GM12878 (cell line): ENCODE measurements around the gene STX8. TPM values are rescaled to one million over a fixed set of nuclear protein-coding genes. Genes with fewer than 3 reads are reported as not detected.

Experiments
- ATAC-seq: fragments of 200-7000 bp; cut with Tn5 transposase; 3 replicates; pipeline ENCODE4 v1.9.1; 2020; ENCODE audit warnings: mild to moderate bottlenecking, moderate library complexity
- BruUV-seq: library from RNA; stranded (reverse); fragments of 400-500 nt; replicated peaks from 2 replicates; lab custom pipeline; 2021; lab: Mats Ljungman, UMichigan
- CTCF ChIA-PET: fragments of 300-600 bp; sonication (Branson Sonifier 250); formaldehyde crosslinking; extraction: SDS; loops from one replicate; lab custom pipeline; 2021; ENCODE audit warnings: inconsistent platforms; lab: Yijun Ruan, JAX
- POLR2A ChIA-PET: fragments of 350-600 bp; formaldehyde crosslinking; extraction: SDS; loops from one replicate; lab custom pipeline; 2021; ENCODE audit warnings: inconsistent platforms; lab: Charles Lee
- RAD21 ChIA-PET: fragments of 300-600 bp; sonication (Branson Sonifier 250); formaldehyde crosslinking; loops from one replicate; lab custom pipeline; 2023; ENCODE audit warnings: antibody characterized with exemption; ENCODE audit not compliant: unreplicated experiment; lab: Charles Lee
- SMC1A ChIA-PET: fragments of 300-600 bp; sonication (Branson Sonifier 250); formaldehyde crosslinking; loops from one replicate; lab custom pipeline; 2023; ENCODE audit not compliant: unreplicated experiment, uncharacterized antibody; lab: Charles Lee
- DNase-seq: peaks from one replicate; pipeline ENCODE4 v3.0.0-alpha.2; 2011; ENCODE audit warnings: low read depth, low spot score
- FAIRE-seq: peaks from 3 replicates; lab custom pipeline; 2011; peaks lifted over from hg19 to GRCh38; lab: Jason Lieb, UNC
- H2AFZ ChIP-seq: 2 replicates; pipeline ENCODE4 v1.6.0; 2011; ENCODE audit warnings: low read depth, low read length, control low read depth; ENCODE audit not compliant: control insufficient read depth
- H3K27ac ChIP-seq: 2 replicates; pipeline ENCODE4 v1.5.1; 2011; ENCODE audit warnings: control low read depth; ENCODE audit not compliant: control insufficient read depth, insufficient read depth
- H3K27me3 ChIP-seq, 2 experiments: replicated peaks in 1 of 2; 2 replicates each; pipeline versions ENCODE4 v1.6.0 to v1.6.1; 2011; ENCODE audit warnings: low read length in 1 of 2; ENCODE audit not compliant: control insufficient read depth in 2 of 2, insufficient read depth in 2 of 2
- H3K36me3 ChIP-seq, 2 experiments: 2 replicates each; pipeline ENCODE4 v1.5.1; 2011; ENCODE audit warnings: low read length in 1 of 2; ENCODE audit not compliant: control insufficient read depth in 2 of 2, insufficient read depth in 2 of 2
- H3K4me1 ChIP-seq: 2 replicates; pipeline ENCODE4 v1.6.1; 2011; ENCODE audit warnings: mild to moderate bottlenecking, low read length, moderate library complexity, mixed read lengths; ENCODE audit not compliant: control insufficient read depth, insufficient read depth
- H3K4me2 ChIP-seq: 2 replicates; pipeline ENCODE4 v1.6.0; 2011; ENCODE audit warnings: control low read depth; ENCODE audit not compliant: control insufficient read depth, insufficient read depth
- H3K4me3 ChIP-seq: fragments of 200-600 bp; sonication (generic); 2 replicates; pipeline ENCODE4 v1.5.1; 2016
- H3K79me2 ChIP-seq: 2 replicates; pipeline ENCODE4 v1.6.0; 2011; ENCODE audit warnings: low read length; ENCODE audit not compliant: control insufficient read depth, insufficient read depth
- H3K9ac ChIP-seq: 2 replicates; pipeline ENCODE4 v1.8.0; 2011; ENCODE audit warnings: low read length, control low read depth, mixed read lengths; ENCODE audit not compliant: control insufficient read depth, insufficient read depth
- H3K9me3 ChIP-seq: replicated peaks from 3 replicates; pipeline ENCODE4 v1.5.1; 2011; ENCODE audit warnings: mild to moderate bottlenecking, low read length; ENCODE audit not compliant: control insufficient read depth, insufficient read depth
- H4K20me1 ChIP-seq: 2 replicates; pipeline ENCODE4 v1.6.0; 2011; ENCODE audit not compliant: control insufficient read depth, insufficient read depth
- BACH1 ChIP-seq: fragments of 450-650 bp; IDR thresholded peaks from 2 replicates; pipeline ENCODE4 v1.6.1; 2017; ENCODE audit warnings: mild to moderate bottlenecking, borderline replicate concordance
- FOS ChIP-seq: IDR thresholded peaks from 3 replicates; pipeline ENCODE4 v1.6.1; 2011; ENCODE audit warnings: borderline replicate concordance; ENCODE audit not compliant: insufficient read length; ENCODE audit errors: extremely low read depth
- IKZF1 ChIP-seq: fragments of 450-650 bp; conservative IDR thresholded peaks from 2 replicates; pipeline ENCODE4 v1.6.1; 2017; ENCODE audit warnings: antibody characterized with exemption, mild to moderate bottlenecking
- KAT2A ChIP-seq: conservative IDR thresholded peaks from 2 replicates; pipeline ENCODE4 v1.6.1; 2011; ENCODE audit warnings: low read depth, low read length; ENCODE audit not compliant: control insufficient read depth
- KDM1A ChIP-seq: fragments of 200-600 bp; sonication (generic); IDR thresholded peaks from 2 replicates; pipeline ENCODE4 v1.6.1; 2016; ENCODE audit warnings: borderline replicate concordance
- MTA2 ChIP-seq: fragments of 450-650 bp; IDR thresholded peaks from 2 replicates; pipeline ENCODE4 v1.6.1; 2016; ENCODE audit warnings: low read depth, mild to moderate bottlenecking, moderate library complexity
- MTA3 ChIP-seq: IDR thresholded peaks from 2 replicates; pipeline ENCODE4 v1.6.1; 2012; ENCODE audit warnings: low read length, inconsistent platforms, borderline replicate concordance
- NR2F1 ChIP-seq: fragments of 450-650 bp; conservative IDR thresholded peaks from 2 replicates; pipeline ENCODE4 v1.6.1; 2017; ENCODE audit warnings: mild to moderate bottlenecking
- NRF1 ChIP-seq: conservative IDR thresholded peaks from 2 replicates; pipeline ENCODE4 v1.6.1; 2011; ENCODE audit warnings: mild to moderate bottlenecking, low read depth, low read length, improper control_type of control experiment
- SIX5 ChIP-seq: IDR thresholded peaks from 2 replicates; pipeline ENCODE4 v1.6.1; 2011; ENCODE audit warnings: mild to moderate bottlenecking, low read depth, low read length, moderate library complexity; ENCODE audit not compliant: severe bottlenecking
- SPI1 ChIP-seq: IDR thresholded peaks from 2 replicates; pipeline ENCODE4 v1.6.1; 2011; ENCODE audit warnings: low read depth, mild to moderate bottlenecking, low read length, moderate library complexity, borderline replicate concordance; ENCODE audit not compliant: insufficient read depth
- SREBF1 ChIP-seq: IDR thresholded peaks from 2 replicates; pipeline ENCODE4 v1.6.1; 2012; ENCODE audit warnings: mild to moderate bottlenecking, low read length
- TAF1 ChIP-seq: IDR thresholded peaks from 2 replicates; pipeline ENCODE4 v1.6.1; 2011; ENCODE audit warnings: mild to moderate bottlenecking, low read depth, low read length, borderline replicate concordance
- TCF7 ChIP-seq: IDR thresholded peaks from 2 replicates; pipeline ENCODE4 v1.6.1; 2014; ENCODE audit warnings: antibody characterized with exemption, borderline replicate concordance
- WRNIP1 ChIP-seq: IDR thresholded peaks from 2 replicates; pipeline ENCODE4 v1.6.1; 2011; ENCODE audit warnings: low read depth, low read length, improper control_type of control experiment, borderline replicate concordance
- ZNF622 ChIP-seq: fragments of 450-650 bp; IDR thresholded peaks from 2 replicates; pipeline ENCODE4 v1.6.1; 2017; ENCODE audit warnings: mild to moderate bottlenecking, inconsistent platforms
- WGBS: methylation state at CpG from one replicate; pipeline ENCODE4 v1.1.6; 2016; ENCODE audit warnings: low lambda C conversion rate; ENCODE audit not compliant: insufficient replicate concordance, insufficient coverage; ENCODE audit errors: missing lambda C conversion rate; 5-methylcytosine and 5-hydroxymethylcytosine counted together
- in situ Hi-C: fragments of 300-500 bp; cut with MboI; formaldehyde crosslinking; loops from 9 replicates; pipeline ENCODE4 v1.14.3; 2018; ENCODE audit warnings: mixed read lengths
- intact Hi-C: fragments of 100-400 bp; cut with micrococcal nuclease; formaldehyde crosslinking; loops from one replicate; pipeline ENCODE4 v1.14.2; 2022; ENCODE audit not compliant: unreplicated experiment
- polyA plus RNA-seq, 11 experiments: library from polyadenylated mRNA; depleted of rRNA in 4 of 11; unstranded in 6 of 11; stranded (reverse) in 5 of 11; fragments of >200 nt; fragmentation: Nextera tagmentation in 4 of 11; fragmentation: Illumina TruSeq in 1 of 11; extraction: Ambion mirVana in 4 of 11; extraction: Trizol in 1 of 11; gene quantifications; 1 replicate in 1 of 11; 2 replicates in 10 of 11; pipeline versions ENCODE4 v1.2.1 to v1.2.3, GENCODE V29; 2011 to 2016; ENCODE audit warnings: inconsistent platforms in 2 of 11, missing spikeins in 2 of 11, low read depth in 1 of 11
- total RNA-seq, 4 experiments: library from RNA; depleted of rRNA in 3 of 4; stranded (reverse); fragments of >200 nt in 3 of 4; fragmentation: Illumina TruSeq in 1 of 4; extraction: Trizol in 1 of 4; gene quantifications; 2 replicates each; pipeline versions ENCODE4 v1.2.1 to v1.2.3, GENCODE V29; 2013 to 2021
- TF ChIP-seq, protein P1 (sequence below): fragments of 450-650 bp; IDR thresholded peaks from 2 replicates; pipeline ENCODE4 v1.6.1; 2016; ENCODE audit warnings: mild to moderate bottlenecking

The STX8 gene
- total and polyA plus RNA-seq, 10 of the 15 experiments (the other 5 are each of a cell fraction or from before 2014, with no cell fraction given) = 47.9 to 151 (median 72.9) TPM

DNA sequence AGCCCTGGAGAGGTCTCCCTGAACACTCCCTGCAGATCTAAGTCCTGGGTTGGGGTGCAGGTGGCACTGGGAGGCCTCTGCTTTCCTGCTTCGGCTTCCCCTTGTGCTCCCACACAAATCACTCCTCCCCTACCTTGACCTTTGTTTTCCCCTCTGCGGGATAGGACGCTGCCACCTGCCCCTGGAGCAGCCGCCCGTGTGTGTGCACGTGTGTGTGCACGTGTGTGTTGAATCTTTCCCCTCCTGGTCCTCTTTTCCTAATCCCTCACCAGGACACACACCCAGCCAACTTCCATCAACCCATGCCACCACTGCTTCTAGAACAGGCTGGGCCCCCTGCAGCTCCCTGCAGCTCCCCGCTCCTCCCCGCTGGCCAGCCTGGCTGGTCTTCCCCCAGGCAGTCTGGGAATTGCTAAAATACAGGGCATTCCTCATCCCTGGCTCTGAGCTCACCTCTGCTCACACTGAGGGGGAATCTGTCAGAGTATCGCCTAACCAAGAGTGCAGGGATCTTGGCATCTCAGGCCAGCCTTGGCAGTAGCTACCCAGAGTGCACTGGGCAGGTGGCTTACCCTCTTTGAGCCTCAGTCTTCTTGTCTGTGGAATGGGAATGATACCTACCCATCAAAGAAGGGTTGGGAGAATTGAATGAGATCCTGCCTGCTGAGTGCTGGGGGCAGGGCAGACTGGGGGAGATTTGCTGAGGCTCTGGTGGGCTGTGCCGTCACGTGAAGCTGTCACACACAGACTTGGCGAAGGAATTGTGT lies 355.8 kb downstream of the STX8 start:
- DNase-seq = no peak
- Histone ChIP-seq H3K36me3 (no peaks in the 10 kb centered on the region), H3K4me1 (no peaks in the 10 kb centered on the region), H2AFZ (no peak overlapping the region), H3K9ac (no peak overlapping the region), H3K27me3 (no peaks in the 10 kb centered on the region; a peak in 1 of 4 replicates), H3K9me3 (peaks cover 6% of the 10 kb centered on the region), H4K20me1 (no peaks in the 10 kb centered on the region), H3K27ac (no peak overlapping the region), H3K4me2 (no peak overlapping the region), H3K79me2 (no peaks in the 10 kb centered on the region), H3K4me3 (no peak overlapping the region)
- 63% methylated on average over 13 of the region's 13 CpGs for WGBS
- ChIA-PET RAD21 (no interaction called here), CTCF (no interaction called here), SMC1A (no interaction called here), POLR2A (no interaction called here)
- ATAC-seq = no peak
- no TSS peak for BruUV-seq
- in situ Hi-C loops (no loop called here), intact Hi-C loops (no loop called here)
- no peak for FAIRE-seq
- TF ChIP-seq TAF1 = no peak
- TF ChIP-seq MTA3 = no peak
- TF ChIP-seq TCF7 = no peak
- TF ChIP-seq SIX5 = no peak
- TF ChIP-seq KAT2A = no peak
- TF ChIP-seq MTA2 = no peak
- TF ChIP-seq IKZF1 = no peak
- TF ChIP-seq NRF1 = no peak
- no peak for TF ChIP-seq WRNIP1
- TF ChIP-seq KDM1A = no peak
- TF ChIP-seq, protein P1, sequence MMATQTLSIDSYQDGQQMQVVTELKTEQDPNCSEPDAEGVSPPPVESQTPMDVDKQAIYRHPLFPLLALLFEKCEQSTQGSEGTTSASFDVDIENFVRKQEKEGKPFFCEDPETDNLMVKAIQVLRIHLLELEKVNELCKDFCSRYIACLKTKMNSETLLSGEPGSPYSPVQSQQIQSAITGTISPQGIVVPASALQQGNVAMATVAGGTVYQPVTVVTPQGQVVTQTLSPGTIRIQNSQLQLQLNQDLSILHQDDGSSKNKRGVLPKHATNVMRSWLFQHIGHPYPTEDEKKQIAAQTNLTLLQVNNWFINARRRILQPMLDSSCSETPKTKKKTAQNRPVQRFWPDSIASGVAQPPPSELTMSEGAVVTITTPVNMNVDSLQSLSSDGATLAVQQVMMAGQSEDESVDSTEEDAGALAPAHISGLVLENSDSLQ = no peak
- no peak for TF ChIP-seq BACH1
- TF ChIP-seq NR2F1 = no peak
- TF ChIP-seq FOS = no peak
- TF ChIP-seq SREBF1 = no peak
- no peak for TF ChIP-seq SPI1
- TF ChIP-seq ZNF622 = no peak
